Loucy (cell line): ENCODE results near the gene LIPI.

Experiments used
- CTCF ChIP-seq: fragments of 200-600 bp; sonication (generic); conservative IDR thresholded peaks from 2 replicates; pipeline ENCODE4 v1.5.1; 2014; ENCODE audit warnings: mild to moderate bottlenecking, antibody characterized with exemption, low read length
- EZH2phosphoT487 ChIP-seq: fragments of 200-600 bp; IDR thresholded peaks from 2 replicates; pipeline ENCODE4 v1.6.1; 2018; ENCODE audit warnings: antibody characterized with exemption, mild to moderate bottlenecking, moderate library complexity, borderline replicate concordance

DNA sequence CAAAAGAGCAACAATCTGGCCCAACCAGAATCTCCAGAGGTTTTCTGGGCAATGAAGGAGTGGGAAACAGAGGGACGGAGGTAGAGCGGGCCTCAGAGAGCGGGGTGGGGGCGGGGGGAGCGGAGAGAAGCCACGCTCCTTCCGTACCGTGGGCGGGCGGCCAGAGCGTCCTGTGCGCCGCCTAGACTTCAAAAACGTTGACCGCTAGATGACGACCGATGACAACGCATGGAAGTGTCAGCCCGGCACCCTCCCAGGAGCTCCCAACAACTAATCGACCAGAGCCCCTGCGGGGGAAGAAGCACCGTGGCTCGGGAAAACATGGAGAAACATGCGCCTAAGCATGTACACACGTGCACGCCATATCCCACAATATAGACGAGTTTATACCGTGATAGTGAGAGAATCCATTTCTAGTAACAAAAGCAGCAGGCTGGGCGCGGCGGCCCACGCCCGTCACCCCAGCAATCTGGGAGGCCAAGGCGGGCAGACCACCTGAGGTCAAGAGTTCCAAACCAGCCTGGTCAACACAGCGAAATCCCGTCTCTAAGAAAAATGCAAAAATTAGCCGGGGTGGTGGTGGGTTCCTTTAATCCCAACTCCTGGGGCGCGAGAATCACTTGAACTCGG lies 131.9 kb downstream of the LIPI start:
- TF ChIP-seq CTCF, result no peak
- TF ChIP-seq EZH2phosphoT487, result no peak
